ENCODE data around the gene CAV1. TPM values are rescaled to one million over a fixed set of nuclear protein-coding genes. Genes with fewer than 3 reads are reported as not detected.

CAV1 gene
- total and polyA plus RNA-seq, 2 donors = 380 to 576 TPM

DNA sequence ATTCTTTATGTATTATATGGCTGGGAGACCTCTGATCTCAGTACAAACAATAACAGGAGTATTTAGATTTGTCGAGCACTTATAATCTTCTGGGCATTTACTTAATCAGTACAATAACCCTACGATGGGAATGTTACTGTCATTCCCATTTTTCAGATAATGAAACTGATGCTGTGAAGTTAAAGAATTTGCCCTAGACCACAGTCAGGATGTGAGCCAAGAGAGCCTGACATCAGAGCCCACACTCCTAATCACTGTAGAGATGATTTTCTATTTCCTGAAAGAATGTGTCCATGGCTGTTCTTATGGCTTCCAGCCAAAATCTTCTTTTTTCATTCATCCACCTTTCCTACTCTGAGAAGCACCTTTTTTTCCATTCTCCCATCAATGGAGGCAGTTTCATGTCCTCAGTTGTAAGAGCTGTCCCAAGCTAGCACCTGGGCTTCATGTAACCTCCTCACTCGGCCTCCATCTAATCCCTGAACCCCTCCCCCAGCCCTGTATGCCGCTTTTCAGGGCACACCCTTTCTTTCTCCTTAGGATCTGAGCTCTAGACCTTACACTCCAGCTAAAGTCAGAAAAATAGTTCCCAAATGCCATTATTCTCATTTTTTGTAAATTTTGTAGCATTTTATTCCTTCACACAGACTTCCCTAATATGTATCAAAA lies 12.2 kb upstream of the CAV1 start:
- H3K27ac ChIP-seq (ENCODE audit: low read depth) = no peak overlapping the region
- no peaks in the 10 kb centered on the region for H3K36me3 ChIP-seq (ENCODE audit: insufficient read depth)
- no peak for DNase-seq (ENCODE audit: extremely low spot score)
- no peak overlapping the region for H3K4me3 ChIP-seq (ENCODE audit: low read depth, low read length)
- H3K4me1 ChIP-seq (ENCODE audit: insufficient read depth) = no peaks in the 10 kb centered on the region
- WGBS = 57% methylated on average over 4 of the region's 4 CpGs

DNA sequence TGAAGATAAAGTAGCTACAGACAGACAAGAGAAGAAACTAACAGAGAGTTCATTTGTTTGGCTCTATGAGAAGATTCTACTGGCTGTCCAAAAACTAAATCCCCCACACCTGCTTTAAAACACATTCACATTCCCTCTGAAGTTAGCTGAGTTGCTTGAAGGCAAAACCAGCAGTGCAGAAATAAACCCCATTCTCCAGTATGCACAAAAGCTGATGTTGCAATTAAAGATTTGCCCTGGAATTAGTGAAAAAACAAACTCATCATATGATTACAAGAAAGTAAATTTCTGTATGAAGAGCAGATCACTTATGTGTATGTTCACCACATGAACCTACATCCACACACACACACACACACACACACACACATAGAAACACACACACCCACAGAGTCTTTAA lies 9.3 kb upstream of the CAV1 start:
- H3K4me3 ChIP-seq (ENCODE audit: low read depth, low read length) = no peak overlapping the region
- DNase-seq (ENCODE audit: extremely low spot score) = no peak
- no peak overlapping the region for H3K27ac ChIP-seq (ENCODE audit: low read depth)
- H3K36me3 ChIP-seq (ENCODE audit: insufficient read depth) = no peaks in the 10 kb centered on the region
- H3K4me1 ChIP-seq (ENCODE audit: insufficient read depth) = no peaks in the 10 kb centered on the region

GRCh38 chr7:116516324-116516723 lies 8.5 kb upstream of the CAV1 start:
- DNase-seq (ENCODE audit: extremely low spot score) = no peak
- no peaks in the 10 kb centered on the region for H3K36me3 ChIP-seq (ENCODE audit: insufficient read depth)
- H3K4me1 ChIP-seq (ENCODE audit: insufficient read depth) = no peaks in the 10 kb centered on the region
- H3K27ac ChIP-seq (ENCODE audit: low read depth) = no peak overlapping the region
- no peak overlapping the region for H3K4me3 ChIP-seq (ENCODE audit: low read depth, low read length)

GRCh38 chr7:116517626-116518025 lies 7.2 kb upstream of the CAV1 start:
- Histone ChIP-seq H3K27ac (ENCODE audit: low read depth) (no peak overlapping the region), H3K36me3 (ENCODE audit: insufficient read depth) (no peaks in the 10 kb centered on the region), H3K4me1 (ENCODE audit: insufficient read depth) (no peaks in the 10 kb centered on the region), H3K4me3 (ENCODE audit: low read depth, low read length) (no peak overlapping the region)
- WGBS = 95% methylated on average over 1 of the region's 1 CpG
- DNase-seq (ENCODE audit: extremely low spot score) = no peak

GRCh38 chr7:116518961-116519360 lies 5.9 kb upstream of the CAV1 start:
- no peak for DNase-seq (ENCODE audit: extremely low spot score)

DNA sequence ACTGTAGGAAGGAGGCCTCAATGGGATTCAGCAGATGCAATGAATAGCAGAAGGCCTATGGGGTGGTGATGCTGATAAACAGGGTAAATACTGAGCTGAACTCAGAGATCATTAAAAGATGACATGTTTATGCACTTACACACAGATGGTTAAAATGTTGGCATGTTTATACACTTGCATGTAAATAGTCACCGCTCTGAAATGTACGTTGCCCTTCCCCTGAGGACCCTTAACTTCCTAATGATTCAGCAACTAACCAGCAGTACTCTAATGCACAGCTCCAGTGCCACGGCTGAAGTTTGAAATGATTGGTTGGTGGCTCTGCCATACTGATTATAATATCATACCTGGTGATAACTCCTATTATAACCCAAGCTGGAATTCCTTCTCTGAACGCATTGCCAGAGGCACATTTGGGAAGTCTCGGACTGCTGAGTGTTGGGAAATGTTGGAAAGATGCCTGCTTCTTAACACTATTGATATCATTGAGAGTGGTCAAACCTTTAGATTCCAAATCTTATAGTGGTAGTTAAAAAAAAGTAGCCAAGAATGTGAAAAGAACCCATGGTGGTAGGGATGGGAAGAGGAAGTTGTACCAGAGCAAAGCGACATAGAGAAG lies 3.7 kb upstream of the CAV1 start:
- no peak for DNase-seq (ENCODE audit: extremely low spot score)
- Histone ChIP-seq H3K27ac (ENCODE audit: low read depth) (no peak overlapping the region), H3K4me1 (ENCODE audit: insufficient read depth) (no peaks in the 10 kb centered on the region), H3K36me3 (ENCODE audit: insufficient read depth) (no peaks in the 10 kb centered on the region), H3K4me3 (ENCODE audit: low read depth, low read length) (no peak overlapping the region)
- WGBS = 85% methylated on average over 6 of the region's 6 CpGs

More at GRCh38 chr7:116518961-116519360, 5.9 kb upstream of the CAV1 start:
- no peak overlapping the region for H3K27ac ChIP-seq (ENCODE audit: low read depth)
- no peaks in the 10 kb centered on the region for H3K36me3 ChIP-seq (ENCODE audit: insufficient read depth)
- H3K4me3 ChIP-seq (ENCODE audit: low read depth, low read length) = no peak overlapping the region
- H3K4me1 ChIP-seq (ENCODE audit: insufficient read depth) = no peaks in the 10 kb centered on the region

- H3K4me1 ChIP-seq (ENCODE audit: insufficient read depth) = no peaks in the 10 kb centered on the region
- no peak overlapping the region for H3K4me3 ChIP-seq (ENCODE audit: low read depth, low read length)
- H3K27ac ChIP-seq (ENCODE audit: low read depth) = no peak overlapping the region
- no peaks in the 10 kb centered on the region for H3K36me3 ChIP-seq (ENCODE audit: insufficient read depth)
- DNase-seq (ENCODE audit: extremely low spot score) = no peak
- WGBS = 74% methylated on average over 5 of the region's 5 CpGs
These were observed 2.6 kb upstream of the CAV1 start for GRCh38 chr7:116522247-116522646.

GRCh38 chr7:116524221-116524608 lies 621 bp upstream of the CAV1 start:
- Histone ChIP-seq H3K4me3 (ENCODE audit: low read depth, low read length) (peak overlapping the region; percentile 34), H3K4me1 (ENCODE audit: insufficient read depth) (no peaks in the 10 kb centered on the region), H3K27ac (ENCODE audit: low read depth) (peak overlapping the region; percentile 85), H3K36me3 (ENCODE audit: insufficient read depth) (no peaks in the 10 kb centered on the region)
- DNase-seq (ENCODE audit: extremely low spot score) = no peak
- WGBS = 17% methylated on average over 10 of the region's 10 CpGs

DNA sequence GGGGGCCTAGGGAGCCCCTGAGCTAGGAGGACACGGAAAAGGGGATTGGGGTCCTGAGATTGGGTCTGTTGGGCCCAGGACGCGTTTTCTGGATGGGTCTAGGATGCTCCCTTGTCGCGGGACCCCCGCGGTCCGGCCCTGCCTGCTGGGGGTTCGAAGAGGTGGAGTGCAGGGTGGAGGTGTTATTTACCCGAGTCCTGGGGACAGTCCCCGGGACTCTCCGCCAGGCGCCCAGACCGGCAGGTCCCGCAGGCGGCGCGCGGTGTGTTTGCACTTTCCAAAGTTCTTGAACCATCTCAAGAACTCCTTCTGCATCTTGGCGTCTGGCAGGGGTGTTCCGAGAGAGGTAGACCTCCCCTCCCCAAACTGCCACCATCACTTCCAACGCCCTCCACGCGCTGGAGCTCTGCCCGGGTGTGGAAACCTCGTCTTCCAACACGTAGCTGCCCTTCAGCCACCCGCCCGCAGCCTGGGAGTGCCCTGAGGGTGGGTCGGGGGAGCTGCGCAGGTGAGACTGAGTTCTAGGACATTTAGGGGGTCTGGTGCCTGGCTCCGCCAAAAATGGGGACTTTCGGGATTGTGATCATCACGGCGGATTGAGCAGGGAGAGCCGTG lies 569 bp downstream of the CAV1 start:
- no peak for DNase-seq (ENCODE audit: extremely low spot score)
- Histone ChIP-seq H3K4me3 (ENCODE audit: low read depth, low read length) (peak overlapping the region; percentile 73), H3K4me1 (ENCODE audit: insufficient read depth) (no peaks in the 10 kb centered on the region), H3K27ac (ENCODE audit: low read depth) (peak overlapping the region; percentile 85), H3K36me3 (ENCODE audit: insufficient read depth) (no peaks in the 10 kb centered on the region)
- under 1% methylated on average over 36 of the region's 36 CpGs for WGBS

GRCh38 chr7:116525913-116526861 lies 1.4 kb downstream of the CAV1 start:
- no peak for DNase-seq (ENCODE audit: extremely low spot score)
- Histone ChIP-seq H3K36me3 (ENCODE audit: insufficient read depth) (no peaks in the 10 kb centered on the region), H3K27ac (ENCODE audit: low read depth) (peak overlapping the region; percentile 85), H3K4me3 (ENCODE audit: low read depth, low read length) (peak overlapping the region; percentile 73), H3K4me1 (ENCODE audit: insufficient read depth) (no peaks in the 10 kb centered on the region)
- WGBS = under 1% methylated on average over 83 of the region's 83 CpGs

GRCh38 chr7:116526897-116527296 lies 2.1 kb downstream of the CAV1 start:
- no peak for DNase-seq (ENCODE audit: extremely low spot score)
- WGBS = 16% methylated on average over 5 of the region's 5 CpGs
- H3K36me3 ChIP-seq (ENCODE audit: insufficient read depth) = no peaks in the 10 kb centered on the region
- peak overlapping the region; percentile 73 for H3K4me3 ChIP-seq (ENCODE audit: low read depth, low read length)
- H3K4me1 ChIP-seq (ENCODE audit: insufficient read depth) = no peaks in the 10 kb centered on the region
- no peak overlapping the region for H3K27ac ChIP-seq (ENCODE audit: low read depth)

- no peak for DNase-seq (ENCODE audit: extremely low spot score)
These were observed 2.7 kb downstream of the CAV1 start for GRCh38 chr7:116527521-116527920.

GRCh38 chr7:116528008-116528789 lies 3.4 kb downstream of the CAV1 start:
- WGBS = 28% methylated on average over 3 of the region's 3 CpGs
- no peak for DNase-seq (ENCODE audit: extremely low spot score)
- Histone ChIP-seq H3K4me1 (ENCODE audit: insufficient read depth) (no peaks in the 10 kb centered on the region), H3K36me3 (ENCODE audit: insufficient read depth) (no peaks in the 10 kb centered on the region), H3K4me3 (ENCODE audit: low read depth, low read length) (peak overlapping the region; percentile 33), H3K27ac (ENCODE audit: low read depth) (peak overlapping the region; percentile 16)

More at GRCh38 chr7:116527521-116527920, 2.7 kb downstream of the CAV1 start:
- H3K36me3 ChIP-seq (ENCODE audit: insufficient read depth) = no peaks in the 10 kb centered on the region
- no peak overlapping the region for H3K27ac ChIP-seq (ENCODE audit: low read depth)
- H3K4me1 ChIP-seq (ENCODE audit: insufficient read depth) = no peaks in the 10 kb centered on the region
- WGBS = 24% methylated on average over 3 of the region's 3 CpGs
- H3K4me3 ChIP-seq (ENCODE audit: low read depth, low read length) = peak overlapping the region; percentile 33

Data from urinary bladder (tissue), 4 donors.